ENCODE measurements around the gene FAM43A.

Gene FAM43A

DNA sequence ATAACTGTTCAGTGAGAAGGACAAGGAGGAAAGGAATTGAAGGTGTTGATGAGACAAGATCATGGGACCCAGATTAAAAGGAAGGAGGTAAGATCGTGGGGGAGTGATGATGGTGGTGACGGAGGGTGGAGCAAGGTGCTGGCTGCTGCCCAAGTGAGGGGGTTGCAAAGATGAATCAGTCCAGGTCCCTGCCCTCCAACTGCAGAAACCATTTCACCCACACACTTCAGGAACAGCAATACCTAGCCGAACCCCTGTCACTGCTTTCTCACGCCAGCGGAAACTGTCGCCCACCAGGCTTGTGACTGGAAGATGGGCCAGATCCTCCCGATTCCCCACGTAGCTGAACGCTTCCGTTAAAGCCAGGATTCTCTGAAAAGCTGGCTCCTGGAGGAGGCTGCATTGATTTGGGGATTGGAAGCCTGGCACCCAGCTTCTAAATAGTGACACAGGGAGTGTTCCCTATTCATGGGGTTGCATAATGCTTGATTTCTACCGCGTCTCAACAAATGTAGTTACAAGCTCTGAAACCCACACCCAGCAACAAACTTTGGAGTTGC is 10.5 kb upstream of the FAM43A start:
- DNase-seq (ENCODE audit: low read depth in 4 of 4, low spot score in 1 of 4), result peak in 3 of 4 experiments; percentile 46 to 74 (median 54)

DNA sequence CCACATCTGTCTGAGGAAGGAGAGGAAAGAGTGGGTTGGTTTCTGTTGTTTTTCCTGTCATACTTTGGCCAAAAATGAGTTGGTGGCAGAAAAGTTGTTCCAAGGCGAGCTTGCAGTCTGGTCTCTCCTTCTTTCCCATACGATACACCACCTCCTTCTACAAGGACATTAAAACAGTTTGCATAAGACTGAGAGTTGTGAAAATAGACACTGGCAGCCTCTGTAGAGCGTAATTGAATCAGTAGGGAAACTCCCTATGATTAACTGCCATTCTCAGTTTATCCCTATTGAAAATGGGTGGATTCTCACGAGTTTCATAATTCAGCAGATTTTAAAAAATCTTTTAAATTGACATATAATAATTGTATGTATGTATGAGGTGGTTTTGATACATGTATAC is 10.0 kb upstream of the FAM43A start:
- DNase-seq (ENCODE audit: low read depth in 4 of 4, low spot score in 1 of 4), result no peak

DNA sequence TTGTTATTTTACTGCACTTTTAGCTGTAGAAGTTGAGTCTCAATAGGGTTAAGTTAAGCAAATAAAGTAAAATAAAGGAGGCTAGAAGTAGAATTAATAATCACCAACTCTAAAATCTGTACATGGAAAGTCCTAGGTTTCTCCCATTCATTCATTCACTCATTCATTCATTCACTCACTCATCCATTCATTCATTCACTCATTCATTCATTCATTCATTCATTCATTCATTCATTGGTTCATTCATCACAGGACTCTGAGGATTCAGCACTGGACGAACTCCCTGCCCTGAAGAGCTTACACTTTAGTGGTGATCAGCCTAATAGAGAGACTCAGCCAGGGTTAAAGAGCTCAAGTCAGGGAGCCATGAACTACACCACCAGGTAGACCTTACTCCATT is 9.2 kb upstream of the FAM43A start:
- DNase-seq (ENCODE audit: low read depth in 4 of 4, low spot score in 1 of 4), result no peak

DNA sequence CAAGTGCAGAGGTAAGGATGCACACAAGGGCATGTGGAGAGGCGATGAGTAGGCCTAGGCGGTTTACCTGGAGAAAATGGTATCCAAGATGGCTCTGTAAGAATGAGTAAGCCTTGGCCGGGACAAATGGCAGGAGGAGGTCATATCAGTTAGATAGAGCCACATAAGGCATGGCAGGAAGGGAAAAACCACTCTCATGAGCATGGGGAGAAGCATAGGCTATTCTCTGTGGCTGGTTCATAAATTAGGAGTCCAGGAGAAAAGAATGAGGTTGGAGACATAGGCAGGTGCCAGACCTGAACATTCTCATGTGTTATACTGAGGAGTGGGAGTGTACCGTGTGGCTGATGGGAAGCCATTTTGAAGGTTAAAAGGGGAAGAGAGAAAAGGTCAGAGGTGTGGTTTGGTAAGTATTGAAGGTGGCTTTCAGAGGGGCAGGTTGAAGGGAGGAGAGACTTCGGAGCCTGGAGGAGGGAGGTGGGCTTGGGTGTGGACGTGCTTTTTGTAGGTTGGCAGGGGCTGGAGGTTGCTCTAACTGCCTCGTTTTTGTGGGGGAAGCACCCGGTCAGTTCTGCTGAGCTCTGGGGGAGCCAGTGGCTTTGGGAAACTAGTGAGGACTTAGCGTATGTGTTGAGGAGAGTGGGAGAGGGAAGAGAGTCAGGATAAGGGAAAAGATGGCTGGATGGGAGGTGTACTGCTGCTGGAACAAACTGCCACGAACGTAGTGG is 4.6 kb upstream of the FAM43A start:
- no peak for DNase-seq (ENCODE audit: low read depth in 4 of 4, low spot score in 1 of 4)

DNA sequence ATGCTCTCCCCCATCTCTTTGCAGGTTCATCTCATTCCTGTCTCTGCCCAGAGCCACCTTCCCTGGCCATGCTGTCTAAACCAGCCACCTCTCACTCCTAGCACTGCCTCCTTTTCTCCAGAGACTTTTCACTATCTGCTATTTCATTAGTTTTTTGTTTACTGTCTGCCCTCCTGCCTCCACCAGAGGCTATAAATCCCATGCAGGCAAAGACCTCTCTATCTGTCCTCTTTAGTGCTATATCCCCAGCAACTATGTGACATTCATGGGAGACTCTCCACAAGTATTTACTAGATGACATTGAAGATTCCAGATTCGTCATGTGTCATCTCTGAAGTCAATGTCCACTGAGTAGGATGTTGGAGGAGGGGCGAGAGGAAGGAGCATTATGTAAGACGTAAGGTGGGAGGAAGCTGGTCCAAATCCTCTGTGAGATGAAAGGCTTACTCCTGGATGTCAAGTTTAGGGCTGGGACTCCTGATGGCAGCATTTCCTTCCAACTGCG is 3.4 kb upstream of the FAM43A start:
- no peak for DNase-seq (ENCODE audit: low read depth in 4 of 4, low spot score in 1 of 4)

DNA sequence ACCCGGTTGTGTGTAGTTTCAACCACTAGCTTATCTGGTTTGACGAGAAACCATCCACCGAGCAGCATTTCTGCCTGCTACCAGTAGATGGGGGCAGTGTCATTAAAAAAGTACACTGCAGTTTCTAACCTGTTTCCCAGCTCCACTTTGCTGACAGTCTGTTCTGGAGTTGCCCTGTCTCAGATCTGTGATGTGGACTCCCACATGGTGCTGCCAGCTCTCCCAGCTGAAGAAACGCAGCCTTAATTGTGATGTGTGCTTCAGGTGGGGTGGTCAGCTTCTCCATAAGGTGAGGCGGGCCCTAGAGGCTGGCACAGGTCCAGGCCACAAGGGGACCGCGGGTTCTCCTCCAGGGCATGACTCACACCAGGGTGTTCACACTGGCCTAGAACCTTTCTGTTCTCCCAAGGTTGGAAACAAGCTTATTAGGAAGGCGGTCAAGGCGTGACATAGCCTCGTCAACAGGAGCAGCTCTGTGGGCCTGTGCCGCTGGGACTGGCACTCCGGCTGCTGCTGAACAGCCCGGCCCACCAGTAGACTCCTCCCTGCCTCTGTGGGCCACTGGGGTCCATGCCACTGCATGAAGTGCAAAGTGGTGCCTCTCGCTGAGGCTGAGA is 2.9 kb upstream of the FAM43A start:
- DNase-seq (ENCODE audit: low read depth in 4 of 4, low spot score in 1 of 4), result peak in 3 of 4 experiments; percentile 19 to 55 (median 49)

DNA sequence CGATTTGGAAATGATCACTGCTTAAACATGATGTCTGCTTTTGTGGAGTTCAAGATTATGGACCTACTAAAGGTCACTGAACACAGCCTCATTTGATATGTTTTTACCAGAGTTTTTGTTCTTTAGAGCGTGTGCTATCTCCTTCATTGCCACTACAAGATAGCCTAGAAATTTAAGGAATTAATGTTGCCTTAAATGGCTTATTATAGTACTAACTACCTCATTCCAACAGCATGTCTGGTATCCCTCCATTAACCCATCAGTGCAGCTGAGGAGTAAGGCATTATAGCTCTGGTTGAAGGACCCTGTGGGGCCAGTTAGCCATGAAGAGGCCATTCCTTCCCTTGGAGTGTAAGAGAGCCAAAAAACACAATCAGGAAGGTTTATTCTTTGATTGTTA is 2.3 kb upstream of the FAM43A start:
- no peak for DNase-seq (ENCODE audit: low read depth in 4 of 4, low spot score in 1 of 4)

DNA sequence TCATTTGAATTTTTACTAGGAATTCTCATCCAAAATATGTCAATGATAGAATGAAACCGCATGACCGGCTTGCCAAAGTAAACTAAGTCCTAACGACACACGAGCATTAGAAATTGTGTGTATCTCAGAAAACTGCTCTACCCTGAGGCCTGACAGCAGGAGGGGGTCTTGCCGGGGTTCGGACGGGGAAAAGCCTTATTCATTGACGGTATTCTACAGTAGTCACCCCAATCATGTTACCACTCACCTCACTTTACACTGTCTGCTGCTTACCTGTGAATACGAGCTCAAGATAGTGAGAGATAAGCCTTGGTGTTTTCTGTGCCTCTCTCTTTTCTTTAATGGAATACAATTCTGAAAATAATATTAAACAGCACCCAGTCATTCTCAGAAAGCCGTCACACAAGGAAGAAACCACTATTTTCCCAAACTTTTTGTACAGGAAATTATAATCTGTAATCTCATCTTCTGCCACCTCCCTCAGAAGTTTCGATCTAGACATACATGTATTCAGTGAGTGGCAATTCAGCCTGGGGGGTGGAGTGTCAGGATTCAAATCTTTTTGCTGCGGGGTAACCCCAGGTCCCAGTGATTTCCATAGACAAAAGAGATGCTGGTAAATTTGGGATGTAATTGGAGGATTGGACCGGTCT is 492 bp upstream of the FAM43A start:
- no peak for DNase-seq (ENCODE audit: low read depth in 4 of 4, low spot score in 1 of 4)

DNA sequence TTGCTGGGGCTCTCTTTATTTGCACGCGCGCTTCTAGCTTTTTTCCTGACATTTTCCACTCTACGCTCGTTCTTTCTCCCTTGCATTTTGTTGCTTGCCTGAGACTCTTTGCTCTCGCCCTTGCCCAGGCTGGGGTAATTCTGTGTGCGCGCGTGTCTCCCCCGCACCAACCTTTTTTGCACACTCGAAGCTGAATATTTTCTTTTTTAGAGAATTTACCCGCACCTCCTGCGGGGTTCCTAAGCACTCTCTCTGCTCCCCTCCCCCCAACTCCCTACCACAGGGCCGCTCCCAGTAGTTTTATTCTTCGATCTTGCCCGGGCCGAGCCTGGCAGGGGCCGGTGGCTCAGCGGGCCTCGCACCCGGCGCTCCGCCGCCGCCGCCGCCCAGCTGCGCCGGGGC is 732 bp downstream of the FAM43A start:
- DNase-seq (ENCODE audit: low read depth in 4 of 4, low spot score in 1 of 4), result no peak

DNA sequence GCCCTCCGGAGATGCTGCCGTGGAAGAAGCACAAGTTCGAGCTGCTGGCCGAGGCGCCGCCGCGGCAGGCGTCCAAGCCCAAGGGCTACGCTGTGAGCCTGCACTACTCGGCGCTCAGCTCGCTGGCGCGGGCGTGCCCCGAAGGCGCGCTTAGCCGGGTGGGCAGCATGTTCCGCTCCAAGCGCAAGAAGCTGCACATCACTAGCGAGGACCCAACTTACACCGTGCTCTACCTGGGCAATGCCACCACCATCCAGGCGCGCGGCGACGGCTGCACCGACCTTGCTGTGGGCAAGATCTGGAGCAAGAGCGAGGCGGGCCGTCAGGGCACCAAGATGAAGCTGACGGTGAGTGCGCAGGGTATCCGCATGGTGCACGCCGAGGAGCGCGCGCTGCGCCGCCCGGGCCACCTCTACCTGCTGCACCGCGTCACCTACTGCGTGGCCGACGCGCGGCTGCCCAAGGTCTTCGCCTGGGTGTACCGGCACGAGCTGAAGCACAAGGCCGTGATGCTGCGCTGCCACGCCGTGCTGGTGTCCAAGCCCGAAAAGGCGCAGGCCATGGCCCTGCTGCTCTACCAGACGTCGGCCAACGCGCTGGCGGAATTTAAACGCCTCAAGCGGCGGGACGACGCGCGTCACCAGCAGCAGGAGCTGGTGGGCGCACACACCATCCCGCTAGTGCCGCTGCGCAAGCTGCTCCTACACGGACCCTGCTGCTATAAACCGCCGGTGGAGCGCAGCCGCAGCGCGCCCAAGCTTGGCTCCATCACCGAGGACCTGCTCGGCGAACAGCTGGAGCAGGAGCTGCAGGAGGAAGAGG is 1.3 kb downstream of the FAM43A start:
- no peak for DNase-seq (ENCODE audit: low read depth in 4 of 4, low spot score in 1 of 4)

DNA sequence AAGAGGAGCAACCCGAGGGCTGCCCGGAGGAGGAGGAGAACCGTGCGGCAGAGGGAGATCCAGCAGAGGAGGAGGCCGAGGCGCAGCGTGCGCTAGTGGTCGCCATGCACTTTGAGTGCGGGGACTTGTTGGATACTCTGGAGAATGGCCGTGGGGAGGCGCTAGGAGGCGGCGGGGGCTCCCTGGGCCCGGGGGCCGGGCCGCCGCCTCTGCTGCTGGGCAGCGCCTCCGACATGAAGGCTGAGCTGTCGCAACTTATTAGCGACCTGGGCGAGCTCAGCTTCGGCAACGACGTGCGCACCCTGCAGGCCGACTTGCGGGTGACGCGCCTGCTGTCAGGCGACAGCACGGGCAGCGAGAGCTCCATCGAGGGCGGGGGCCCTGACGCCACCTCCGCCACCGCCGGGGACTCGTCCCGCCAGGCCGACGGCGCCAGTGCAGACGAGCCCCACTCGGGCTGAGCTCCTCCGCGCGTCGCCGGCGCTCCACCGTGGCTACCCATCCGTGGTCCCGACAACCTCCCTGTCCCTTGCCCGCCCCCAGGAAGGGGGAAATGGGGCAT is 2.0 kb downstream of the FAM43A start:
- peak in 3 of 4 experiments; percentile 49 to 78 (median 72) for DNase-seq (ENCODE audit: low read depth in 4 of 4, low spot score in 1 of 4)

DNA sequence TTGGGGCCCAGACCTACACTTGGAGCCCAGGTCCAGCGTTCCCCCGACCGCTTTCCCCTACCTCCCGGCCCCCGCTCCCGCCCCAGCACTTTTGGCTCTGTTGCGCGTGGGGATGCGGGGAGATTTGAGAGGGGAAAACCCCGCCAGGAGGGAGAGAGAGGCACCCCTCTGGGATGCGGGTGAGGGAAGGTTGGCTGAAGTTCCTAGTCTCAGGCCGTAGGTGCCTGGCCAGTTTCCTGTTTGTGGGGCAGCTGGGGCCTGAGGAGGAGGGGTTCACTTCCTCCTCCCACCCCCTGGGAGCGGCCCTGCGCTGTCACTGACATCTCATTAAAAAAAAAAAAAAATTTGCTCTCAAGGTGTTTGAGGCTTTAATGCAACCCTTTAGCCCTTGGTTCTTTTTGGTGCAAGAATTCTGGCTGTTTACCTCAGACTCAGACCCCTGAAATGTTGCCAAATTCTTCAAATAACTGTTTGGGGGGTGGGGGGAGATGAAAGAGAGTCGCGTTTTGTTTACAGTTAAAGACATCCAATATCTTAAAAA is 2.6 kb downstream of the FAM43A start:
- no peak for DNase-seq (ENCODE audit: low read depth in 4 of 4, low spot score in 1 of 4)

DNA sequence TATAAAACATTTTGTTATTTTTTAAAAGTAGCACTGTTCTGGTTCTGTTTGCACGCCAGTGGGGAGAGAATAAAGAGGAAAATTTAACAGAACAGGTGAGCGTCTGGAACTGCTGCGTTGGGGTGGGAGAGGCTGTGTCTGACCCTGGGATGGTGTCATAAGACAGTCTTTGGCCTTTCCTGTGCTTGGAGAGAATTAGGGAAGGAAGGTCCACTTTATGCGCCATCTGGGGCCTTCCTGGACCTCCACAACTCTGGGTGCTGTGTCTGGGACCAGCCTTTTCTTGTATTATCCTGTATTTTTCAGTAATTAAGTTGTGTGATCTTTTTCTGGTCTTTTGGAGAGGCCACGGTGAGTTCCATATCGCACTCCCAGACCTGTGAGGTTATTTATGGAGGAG is 3.3 kb downstream of the FAM43A start:
- no peak for DNase-seq (ENCODE audit: low read depth in 4 of 4, low spot score in 1 of 4)

DNA sequence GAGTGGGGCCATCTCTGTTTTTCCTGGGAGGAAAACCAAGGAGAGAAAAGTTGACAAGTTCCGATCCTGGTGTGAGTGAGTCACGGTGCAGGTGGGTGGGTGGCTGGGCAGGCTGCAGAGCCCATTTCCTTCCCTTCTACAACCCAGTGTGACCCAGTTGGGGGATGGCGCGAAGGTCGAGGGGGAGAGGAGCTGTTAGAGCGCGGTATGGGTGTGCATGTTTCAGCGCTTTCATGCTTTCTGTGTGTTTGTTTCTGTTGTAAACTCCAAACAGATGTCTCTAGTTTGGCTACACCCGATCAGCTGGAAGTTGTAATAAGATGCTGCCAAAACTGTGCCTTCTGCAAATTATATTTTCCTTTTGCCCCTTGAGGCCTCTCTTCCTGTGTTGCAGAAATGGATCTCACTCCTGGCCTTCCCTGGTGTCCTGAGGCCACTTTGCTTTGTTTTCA is 3.8 kb downstream of the FAM43A start:
- no peak for DNase-seq (ENCODE audit: low read depth in 4 of 4, low spot score in 1 of 4)

DNA sequence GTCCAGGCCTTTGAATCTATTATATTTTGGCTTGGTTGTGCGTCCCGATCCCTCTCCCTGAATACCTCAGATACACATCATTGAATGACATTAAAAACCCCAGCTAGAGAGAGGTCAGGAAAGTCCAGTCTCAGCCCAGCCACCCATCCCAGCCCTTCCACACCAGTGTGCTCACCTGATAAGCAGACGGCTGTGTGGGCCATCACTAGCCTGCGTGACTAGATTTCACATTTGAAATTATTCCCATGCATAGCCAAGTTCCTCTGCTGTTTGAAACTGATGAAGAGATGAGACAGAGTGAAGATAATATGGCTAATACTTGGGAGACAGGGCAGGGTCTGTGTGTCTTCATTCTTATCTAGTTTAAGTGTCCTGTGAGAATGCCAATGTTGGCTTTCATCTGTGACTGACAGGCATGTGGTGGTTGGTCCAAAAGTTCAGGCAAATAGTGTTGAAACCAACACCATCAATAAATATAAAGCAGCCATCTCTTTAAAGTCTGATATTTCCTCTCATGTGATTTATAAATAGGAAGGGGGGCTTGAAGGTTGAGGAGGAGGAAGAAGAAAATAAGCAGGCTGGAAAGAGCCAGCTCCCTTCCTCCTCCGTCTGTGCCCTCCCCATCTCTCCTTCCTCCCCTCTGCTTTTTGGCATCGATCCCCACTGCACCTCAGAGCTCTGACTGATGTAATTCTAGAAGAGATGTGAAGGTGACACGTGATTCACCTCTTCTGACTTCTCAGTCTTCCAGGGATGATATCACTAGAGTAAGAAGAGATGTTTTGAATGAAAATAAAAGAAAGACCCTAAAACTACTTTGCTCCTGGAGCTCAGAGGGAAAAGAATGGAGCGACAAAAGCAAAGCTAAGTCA is 5.1 kb downstream of the FAM43A start:
- DNase-seq (ENCODE audit: low read depth in 4 of 4, low spot score in 1 of 4), result no peak

DNA sequence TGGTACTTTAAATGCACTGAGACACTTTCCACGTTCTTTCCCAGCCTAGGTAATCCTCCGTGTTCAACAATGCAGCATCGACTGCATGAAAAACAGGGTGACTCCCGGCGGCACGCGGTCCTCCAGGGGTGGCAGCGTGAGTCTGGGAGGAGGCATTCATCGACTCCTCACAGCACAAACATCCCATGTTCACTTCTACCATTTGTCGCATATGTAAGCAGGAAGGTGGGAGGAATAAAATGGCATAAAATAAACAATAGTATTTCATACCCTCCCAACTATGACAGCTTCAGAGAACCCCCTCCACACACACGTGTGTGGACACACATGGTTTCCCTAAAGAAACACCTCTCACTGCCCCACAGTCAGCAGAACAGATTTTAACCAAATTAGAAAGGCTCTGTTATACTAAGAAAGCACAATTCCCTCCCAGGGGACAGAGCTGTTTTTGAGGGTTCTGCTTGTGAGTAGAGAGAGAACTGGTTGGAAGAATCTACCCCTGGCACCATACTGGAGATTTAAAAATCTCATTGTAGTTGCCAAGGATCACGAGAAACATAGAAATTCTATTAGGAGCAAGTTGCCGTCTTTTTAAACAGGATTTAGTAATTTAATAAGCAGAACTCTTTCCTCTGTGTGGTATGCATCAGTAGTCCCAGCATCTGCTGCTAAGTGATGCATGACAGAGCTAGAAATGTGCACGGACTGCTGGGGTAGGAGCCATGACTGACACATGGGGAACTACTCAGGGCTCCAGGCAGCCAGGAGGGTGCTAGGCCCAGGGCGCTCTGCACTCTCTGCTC is 6.0 kb downstream of the FAM43A start:
- no peak for DNase-seq (ENCODE audit: low read depth in 4 of 4, low spot score in 1 of 4)

DNA sequence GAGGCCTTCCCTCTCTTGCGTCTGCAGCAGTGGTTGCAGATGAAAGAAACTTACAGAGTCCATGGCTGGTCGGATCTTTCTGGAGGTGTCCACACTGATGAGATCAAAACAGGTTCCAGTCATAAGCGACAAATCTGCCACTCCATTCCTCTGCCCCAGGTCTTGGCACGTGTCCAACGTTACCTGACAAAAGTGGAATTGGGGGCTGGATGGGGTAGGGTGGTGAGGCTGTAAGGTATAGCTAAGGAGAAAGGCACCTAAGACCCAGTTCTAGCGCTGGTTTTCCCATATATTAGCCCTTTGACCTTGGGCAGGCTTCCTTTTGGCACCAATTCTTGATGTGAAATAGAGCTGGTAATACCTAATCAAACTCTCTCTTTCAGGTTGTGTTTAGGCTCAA is 11.0 kb downstream of the FAM43A start:
- no peak for DNase-seq (ENCODE audit: low read depth in 4 of 4, low spot score in 1 of 4)

DNA sequence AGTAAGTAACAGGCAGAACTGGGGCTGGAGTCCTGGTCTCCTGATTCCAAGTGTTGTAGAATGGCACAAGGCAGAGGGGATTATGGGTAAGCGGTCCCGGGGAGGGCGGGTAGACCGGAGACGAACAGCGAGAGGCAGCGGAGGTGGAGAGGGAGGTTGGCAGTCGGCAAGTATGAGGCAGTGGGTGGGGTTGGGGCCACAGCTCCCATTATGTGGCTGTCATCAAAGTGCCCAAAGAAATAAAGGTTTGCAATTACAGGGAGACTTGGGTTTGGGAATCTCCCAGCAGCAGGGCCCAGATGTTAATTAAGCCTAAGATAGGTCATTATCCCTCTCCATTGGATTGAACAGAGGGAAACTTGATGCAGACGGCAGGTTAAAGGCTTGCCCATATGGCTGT is 16.9 kb downstream of the FAM43A start:
- no peak for DNase-seq (ENCODE audit: low read depth in 4 of 4, low spot score in 1 of 4)

DNA sequence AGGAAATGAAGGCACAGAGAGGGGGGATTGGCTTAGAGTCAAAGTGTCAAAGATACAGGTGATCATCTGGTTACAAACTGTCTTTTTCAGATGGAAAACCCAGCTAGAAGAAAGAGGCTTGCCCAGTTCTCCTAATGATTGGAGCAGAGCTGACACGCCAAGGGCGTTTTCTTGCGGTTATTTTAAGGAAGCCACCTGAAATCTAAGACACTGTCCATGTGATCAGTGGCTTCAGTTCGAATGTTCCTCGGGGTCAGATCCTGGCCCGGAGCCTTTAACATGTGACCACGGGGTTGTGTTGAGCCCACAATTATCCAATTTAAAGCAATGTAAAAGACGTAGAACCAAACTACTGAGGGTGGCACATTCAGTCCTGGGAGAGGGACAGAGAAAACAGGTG is 19.5 kb downstream of the FAM43A start:
- DNase-seq (ENCODE audit: low read depth in 4 of 4, low spot score in 1 of 4), result no peak

Data from stimulated activated CD4-positive, alpha-beta T cell treated with anti-CD3 and anti-CD28 coated beads, Interleukin-1b, Interleukin-23, amount 100 ng/mL, for 24 hours (primary cell).